COLO668 (cell line): ENCODE measurements around the gene SLC9A3.

ENCODE experiments used
- DNase-seq: peaks from one replicate; lab custom pipeline; 2025; ENCODE audit not compliant: unreplicated experiment; lab: John Stamatoyannopoulos, UW

Gene SLC9A3

DNA sequence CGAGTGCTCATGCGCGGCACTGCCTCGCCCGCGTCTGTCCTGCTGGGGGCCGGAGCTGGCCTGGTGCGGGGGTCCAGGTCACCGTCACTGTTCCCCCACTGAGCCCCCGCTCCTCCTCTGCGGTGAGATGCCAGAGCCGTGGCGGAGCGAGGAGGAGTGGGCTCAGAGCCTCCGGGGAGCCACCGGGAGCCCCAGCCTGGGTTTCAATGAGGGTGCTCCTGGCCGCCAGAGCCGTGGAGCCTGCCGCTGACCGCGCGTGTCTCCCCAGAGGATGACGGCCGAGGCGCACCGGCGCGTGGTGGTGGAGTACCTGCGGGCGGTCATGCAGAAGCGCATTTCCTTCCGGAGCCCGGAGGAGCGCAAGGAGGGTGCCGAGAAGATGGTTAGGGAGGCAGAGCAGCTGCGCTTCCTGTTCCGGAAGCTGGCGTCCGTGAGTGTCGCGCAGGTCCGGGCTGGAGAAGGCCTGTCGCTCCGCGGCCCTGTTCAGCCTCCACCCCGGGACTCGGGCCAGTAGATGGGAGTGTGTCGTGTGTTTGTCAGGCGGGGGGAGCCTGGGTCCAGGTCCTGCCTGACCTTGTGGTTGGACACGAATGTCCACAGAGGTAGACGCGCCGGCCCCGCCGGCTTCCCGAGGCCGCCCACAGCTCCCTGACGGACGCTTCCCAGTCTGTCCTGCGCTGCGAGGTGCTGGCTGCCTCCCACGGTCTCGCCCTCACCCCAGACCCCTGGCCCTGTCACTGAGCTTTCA, 59.2 kb downstream of the SLC9A3 start:
- no peak for DNase-seq

DNA sequence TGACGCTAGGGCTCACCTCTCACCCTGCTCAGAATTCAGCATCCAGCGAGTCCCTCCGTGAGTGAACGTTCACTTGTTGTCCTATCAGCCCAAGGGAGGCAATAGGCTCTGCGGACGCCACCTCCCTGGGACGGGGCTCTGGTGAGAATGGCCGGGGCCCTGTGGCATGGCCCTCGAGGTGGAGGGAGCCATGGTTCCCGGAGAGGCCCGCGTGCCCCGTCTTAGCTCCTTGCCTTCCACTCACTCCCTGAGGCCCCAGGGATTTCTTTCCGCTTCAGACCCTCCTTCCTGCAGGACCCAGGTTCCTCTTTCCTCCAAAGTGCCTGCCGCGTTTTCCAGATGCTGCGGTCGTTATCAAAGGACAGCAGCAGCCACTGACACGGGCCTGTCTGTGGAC, 59.8 kb downstream of the SLC9A3 start:
- no peak for DNase-seq

DNA sequence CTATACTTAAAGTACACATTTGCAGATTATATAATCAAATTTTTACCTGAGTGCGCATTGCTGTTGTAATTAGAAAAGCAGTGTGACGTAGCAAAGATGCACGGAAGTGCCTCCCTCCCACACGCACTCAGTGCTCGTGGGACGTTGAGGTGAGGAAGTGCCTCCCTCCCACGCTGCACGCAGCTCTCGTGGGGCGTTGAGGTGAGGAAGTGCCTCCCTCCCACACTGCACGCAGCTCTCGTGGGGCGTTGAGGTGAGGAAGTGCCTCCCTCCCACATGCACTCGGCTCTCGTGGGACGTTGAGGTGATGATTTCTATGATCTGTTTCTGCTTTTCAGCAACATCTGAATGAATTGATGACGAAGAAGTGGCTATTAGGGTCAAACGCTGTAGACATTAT, 60.3 kb downstream of the SLC9A3 start:
- DNase-seq, result no peak

DNA sequence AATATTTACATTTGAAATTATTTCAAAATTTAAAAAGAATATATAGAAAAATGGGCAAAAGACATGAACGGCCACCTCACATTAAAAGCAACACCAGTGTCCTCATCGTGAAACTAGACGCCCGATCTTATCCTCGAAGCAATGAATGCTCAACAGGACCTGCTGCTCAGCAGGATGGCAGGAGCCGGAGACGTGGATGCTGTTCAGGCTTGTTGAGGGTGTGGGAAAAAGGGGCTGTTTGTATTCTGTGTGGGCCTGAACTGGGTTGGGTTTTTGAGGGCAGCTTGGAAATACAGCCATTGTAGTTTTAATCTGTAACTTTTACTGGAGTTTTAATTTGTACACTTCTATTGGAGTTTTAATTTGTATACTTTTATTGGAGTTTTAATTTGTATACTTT, 60.9 kb downstream of the SLC9A3 start:
- DNase-seq, result no peak

GRCh38 chr5:462051-462481, 62.2 kb downstream of the SLC9A3 start:
- no peak for DNase-seq

GRCh38 chr5:460273-460625, 64.0 kb downstream of the SLC9A3 start:
- no peak for DNase-seq

- no peak for DNase-seq
Measured at GRCh38 chr5:459562-460272, 64.5 kb downstream of the SLC9A3 start.

DNA sequence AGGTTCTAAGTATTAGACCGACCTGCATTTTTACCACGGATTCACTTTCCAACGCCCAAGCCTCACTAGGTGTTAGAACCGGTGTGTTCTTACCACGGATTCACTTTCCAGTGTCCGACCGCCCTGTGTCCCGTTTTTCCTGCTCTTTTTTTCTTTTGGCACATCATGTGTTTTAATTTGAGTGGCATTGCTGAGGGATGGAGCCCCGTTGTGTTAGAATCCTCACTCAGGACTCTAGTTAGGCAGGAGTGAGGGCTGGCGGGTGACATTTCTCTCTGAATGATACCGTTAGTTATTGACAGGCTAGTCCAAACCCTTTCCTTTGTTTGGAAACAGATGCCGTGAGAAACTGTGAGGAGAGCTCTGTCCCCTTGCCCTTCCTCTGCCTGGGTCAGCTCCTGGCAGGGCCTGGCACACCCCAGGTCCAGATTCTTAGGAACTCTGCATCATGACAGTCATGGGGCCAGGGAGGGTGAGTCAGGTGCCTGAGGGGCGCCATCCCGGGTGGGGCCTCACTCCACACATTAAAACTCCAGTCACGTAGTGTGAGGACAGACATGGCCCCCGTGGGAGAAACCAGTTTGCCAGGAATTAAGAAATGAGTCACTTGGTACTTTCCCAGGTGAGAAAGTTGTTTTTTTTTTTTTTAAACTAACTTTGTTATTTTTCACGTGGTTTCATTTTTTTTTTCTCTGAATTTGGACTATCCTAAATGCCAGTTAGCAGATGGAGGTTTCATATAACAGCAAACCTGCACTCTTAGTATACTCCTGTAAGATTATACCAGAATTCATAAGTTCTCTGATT, 65.5 kb downstream of the SLC9A3 start:
- DNase-seq, result no peak

DNA sequence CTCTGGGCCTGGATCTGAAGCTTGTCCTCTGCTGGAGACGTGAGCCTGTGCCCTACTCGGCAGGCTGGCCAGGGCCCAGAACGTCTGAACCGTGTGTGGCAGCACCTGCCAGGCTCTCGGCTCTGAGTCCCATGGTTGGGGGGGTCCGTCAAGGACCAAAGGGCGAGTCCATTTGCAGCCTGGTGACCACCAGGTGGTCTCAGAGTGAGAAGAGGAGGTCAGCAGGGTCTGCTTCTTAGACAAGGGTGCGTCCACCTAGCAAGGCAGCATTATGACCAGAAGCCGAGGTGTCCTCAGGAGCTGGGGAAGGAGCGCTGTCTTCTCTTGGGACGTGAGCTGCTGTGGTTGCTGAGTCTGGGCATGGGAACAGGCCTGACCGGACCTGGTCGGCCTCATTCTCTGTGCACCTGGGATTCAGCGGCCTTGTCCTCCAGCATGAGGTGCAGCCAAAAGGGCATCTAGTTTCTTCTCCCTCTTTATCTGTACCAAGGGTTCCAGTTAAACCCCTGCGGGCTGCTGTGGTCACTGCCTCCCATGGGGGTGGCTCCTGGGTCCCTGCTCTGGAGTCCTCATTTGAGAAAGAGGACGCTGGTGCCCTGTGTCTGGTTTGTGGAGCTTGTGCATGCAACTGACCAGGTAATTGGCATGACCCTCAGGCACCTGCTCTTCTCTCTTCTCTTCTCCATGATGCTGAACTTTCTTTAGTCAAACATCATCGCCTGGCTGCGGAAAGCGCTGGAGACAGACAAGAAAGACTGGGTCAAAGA, 66.9 kb downstream of the SLC9A3 start:
- DNase-seq, result no peak

GRCh38 chr5:456351-457194, 67.7 kb downstream of the SLC9A3 start:
- DNase-seq, result peak; percentile 61

- DNase-seq, result no peak
Measured at GRCh38 chr5:455806-456205, 68.4 kb downstream of the SLC9A3 start.

DNA sequence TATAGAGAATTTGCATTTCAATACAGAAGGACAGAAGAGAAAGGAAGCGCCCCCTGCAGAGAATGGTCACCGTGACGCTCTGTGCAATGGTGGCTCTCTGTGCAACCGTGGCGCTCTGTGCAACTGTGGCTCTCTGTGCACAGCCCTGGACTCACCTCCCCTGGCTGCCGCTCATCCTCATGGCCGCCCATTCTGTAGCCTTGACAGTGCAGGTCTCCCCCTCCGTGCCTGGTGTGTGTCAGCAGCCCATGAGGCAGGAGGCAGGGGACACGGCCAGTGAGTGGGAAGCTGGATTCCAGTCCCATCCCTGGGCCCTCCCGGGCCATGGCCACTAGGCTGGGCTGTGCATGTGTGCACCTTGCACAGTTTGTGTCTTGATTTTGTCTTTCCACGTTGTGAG, 69.3 kb downstream of the SLC9A3 start:
- no peak for DNase-seq

- DNase-seq, result no peak
Measured at GRCh38 chr5:453725-454481, 70.3 kb downstream of the SLC9A3 start.

DNA sequence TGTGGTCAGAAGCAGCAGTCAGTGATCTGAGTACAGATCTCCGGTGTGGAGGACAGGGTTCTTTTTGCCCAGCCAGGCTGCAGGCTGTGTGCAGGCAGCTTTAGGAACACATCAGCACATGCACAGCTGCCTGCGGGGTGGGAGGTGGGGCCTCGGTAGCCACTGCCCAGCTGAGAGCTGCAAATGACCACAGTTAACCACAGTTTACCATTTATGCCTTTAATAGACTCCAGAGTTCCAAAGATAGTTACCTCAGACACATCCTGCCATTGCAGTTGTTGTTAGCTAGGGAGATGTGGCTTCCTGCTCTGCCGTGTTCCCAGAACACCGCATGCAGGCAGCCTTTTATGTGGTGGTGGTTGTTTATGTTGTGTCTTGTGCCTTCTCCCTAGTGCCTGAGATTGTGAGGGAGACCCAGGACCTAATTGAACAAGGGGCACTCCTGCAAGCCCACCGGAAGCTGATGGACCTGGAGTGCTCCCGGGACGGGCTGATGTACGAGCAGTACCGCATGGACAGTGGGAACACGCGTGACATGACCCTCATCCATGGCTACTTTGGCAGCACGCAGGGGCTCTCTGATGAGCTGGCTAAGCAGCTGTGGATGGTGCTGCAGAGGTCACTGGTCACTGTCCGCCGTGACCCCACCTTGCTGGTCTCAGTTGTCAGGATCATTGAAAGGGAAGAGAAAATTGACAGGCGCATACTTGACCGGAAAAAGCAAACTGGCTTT, 71.1 kb downstream of the SLC9A3 start:
- DNase-seq, result no peak

GRCh38 chr5:451587-452458, 72.4 kb downstream of the SLC9A3 start:
- DNase-seq, result no peak

- DNase-seq, result no peak
Measured at GRCh38 chr5:449151-449550, 75.1 kb downstream of the SLC9A3 start.

DNA sequence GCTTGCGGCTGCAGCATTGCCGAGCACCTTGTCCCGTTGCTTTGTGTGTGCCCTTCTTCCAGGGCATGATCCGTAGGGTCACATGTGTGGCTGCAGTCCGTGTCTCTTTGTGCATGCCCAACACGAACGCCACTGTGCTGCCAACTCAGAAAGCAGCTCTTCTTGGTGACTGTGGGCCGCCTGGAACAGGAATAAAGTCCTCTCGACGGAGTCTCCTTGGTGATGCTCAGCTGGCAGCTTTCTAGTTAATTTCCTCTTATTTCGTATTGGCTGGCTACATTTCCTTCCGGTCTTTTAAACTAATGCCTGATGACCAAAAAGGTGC, 75.5 kb downstream of the SLC9A3 start:
- no peak for DNase-seq
